AG20443 (cell line): ENCODE measurements around the gene ADD1.
A peak's percentile ranks its signal among the peaks of the same experiment; 100 is the strongest.

Source experiments
- DNase-seq: peaks from one replicate; pipeline ENCODE4 v3.0.0; 2012; ENCODE audit warnings: low spot score, mixed read lengths

The ADD1 gene

GRCh38 chr4:2859514-2859913 lies 15.9 kb downstream of the ADD1 start:
- no peak for DNase-seq

- no peak for DNase-seq
These were observed 17.0 kb downstream of the ADD1 start for GRCh38 chr4:2860391-2861348.

GRCh38 chr4:2861631-2862436 lies 18.2 kb downstream of the ADD1 start:
- DNase-seq = peak; percentile 33

GRCh38 chr4:2862528-2862927 lies 18.9 kb downstream of the ADD1 start:
- DNase-seq = peak; percentile 71

GRCh38 chr4:2863649-2864048 lies 20.0 kb downstream of the ADD1 start:
- DNase-seq = no peak

GRCh38 chr4:2865196-2865780 lies 21.6 kb downstream of the ADD1 start:
- DNase-seq = no peak

GRCh38 chr4:2866160-2866861 lies 22.7 kb downstream of the ADD1 start:
- no peak for DNase-seq

GRCh38 chr4:2866891-2867290 lies 23.2 kb downstream of the ADD1 start:
- DNase-seq = no peak

GRCh38 chr4:2867758-2868491 lies 24.3 kb downstream of the ADD1 start:
- DNase-seq = peak; percentile 56

- DNase-seq = no peak
These were observed 25.3 kb downstream of the ADD1 start for GRCh38 chr4:2868877-2869487.

- DNase-seq = no peak
These were observed 26.0 kb downstream of the ADD1 start for GRCh38 chr4:2869659-2870058.

GRCh38 chr4:2870082-2870481 lies 26.4 kb downstream of the ADD1 start:
- DNase-seq = no peak

- DNase-seq = no peak
These were observed 27.8 kb downstream of the ADD1 start for GRCh38 chr4:2871466-2871865.

GRCh38 chr4:2871911-2872310 lies 28.3 kb downstream of the ADD1 start:
- DNase-seq = no peak

- no peak for DNase-seq
These were observed 29.7 kb downstream of the ADD1 start for GRCh38 chr4:2873329-2873728.

GRCh38 chr4:2874861-2875260 lies 31.2 kb downstream of the ADD1 start:
- no peak for DNase-seq

- DNase-seq = no peak
These were observed 31.9 kb downstream of the ADD1 start for GRCh38 chr4:2875556-2875955.

- no peak for DNase-seq
These were observed 34.7 kb downstream of the ADD1 start for GRCh38 chr4:2878346-2878745.

GRCh38 chr4:2879026-2879425 lies 35.4 kb downstream of the ADD1 start:
- no peak for DNase-seq

- no peak for DNase-seq
These were observed 37.8 kb downstream of the ADD1 start for GRCh38 chr4:2881431-2881830.

- no peak for DNase-seq
These were observed 38.7 kb downstream of the ADD1 start for GRCh38 chr4:2882341-2882740.
